ENCODE measurements around the gene ASGR1. TPM values are rescaled to one million over a fixed set of nuclear protein-coding genes. Genes with fewer than 3 reads are reported as not detected.
"Not testable (repeated sequence)": the region's sequence is repeated elsewhere in the genome, so short reads cannot be mapped to it uniquely, and the experiment has no call there.

Gene ASGR1
- total RNA-seq, 4 donors from 2014 or later = 0.54 to 1.2 TPM; not detected in 2

GRCh38 chr17:7132511-7133094 lies 46.6 kb downstream of the ASGR1 start:
- no peak for ATAC-seq
- WGBS, 2 donors (ENCODE audit: low coverage in 1 of 2) = 19 to 56% methylated on average over 1 to 6 of the region's 7 CpGs
- H3K4me3 ChIP-seq = no peak overlapping the region
- H3K36me3 ChIP-seq = no peaks in the 10 kb centered on the region
- H3K9me3 ChIP-seq = no peaks in the 10 kb centered on the region
- H3K27ac ChIP-seq = peak overlapping the region in 3 of 4 donors; percentile 34 to 57 (median 43)
- peaks cover 87% of the 10 kb centered on the region for H3K27me3 ChIP-seq
- no peak for TF ChIP-seq EP300 (IDR thresholded peaks at IDR 0.05)
- TF ChIP-seq CTCF (IDR thresholded peaks at IDR 0.05) = no peak
- TF ChIP-seq POLR2A (IDR thresholded peaks at IDR 0.05) = no peak
- TF ChIP-seq POLR2AphosphoS5 (IDR thresholded peaks at IDR 0.05) = no peak
- H3K4me1 ChIP-seq = peaks cover 0 to 7% (median 0%) of the 10 kb centered on the region in 3 donors

GRCh38 chr17:7131423-7131791 lies 47.8 kb downstream of the ASGR1 start:
- peak overlapping the region in 1 of 2 donors; percentile 23 for H3K4me3 ChIP-seq
- no peaks in the 10 kb centered on the region for H3K9me3 ChIP-seq
- H3K4me1 ChIP-seq = peaks cover 0 to 7% (median 0%) of the 10 kb centered on the region in 3 donors
- peaks cover 81% of the 10 kb centered on the region for H3K27me3 ChIP-seq
- TF ChIP-seq POLR2AphosphoS5 (IDR thresholded peaks at IDR 0.05) (no peak), CTCF (IDR thresholded peaks at IDR 0.05) (no peak), POLR2A (IDR thresholded peaks at IDR 0.05) (no peak), EP300 (IDR thresholded peaks at IDR 0.05) (no peak)
- peak overlapping the region in 3 of 4 donors; percentile 11 to 42 (median 26) for H3K27ac ChIP-seq
- H3K36me3 ChIP-seq = no peaks in the 10 kb centered on the region
- WGBS, 2 donors (ENCODE audit: low coverage in 1 of 2) = 60 to 76% methylated on average over 2 to 5 of the region's 5 CpGs
- ATAC-seq = no peak

GRCh38 chr17:7130621-7131422 lies 48.3 kb downstream of the ASGR1 start:
- WGBS, 2 donors (ENCODE audit: low coverage in 1 of 2) = 29 to 34% methylated on average over 5 to 11 of the region's 11 CpGs
- Histone ChIP-seq H3K27me3 (peaks cover 75% of the 10 kb centered on the region), H3K27ac (peak overlapping the region in 3 of 4 donors; percentile 11 to 42 (median 26)), H3K4me3 (peak overlapping the region in 1 of 2 donors; percentile 23), H3K36me3 (no peaks in the 10 kb centered on the region), H3K9me3 (no peaks in the 10 kb centered on the region), H3K4me1 (peaks cover 0 to 3% (median 0%) of the 10 kb centered on the region in 3 donors)
- TF ChIP-seq POLR2A (IDR thresholded peaks at IDR 0.05) (peak in 1 of 2 donors; percentile 31), POLR2AphosphoS5 (IDR thresholded peaks at IDR 0.05) (no peak)
- peak; percentile 43 for ATAC-seq

GRCh38 chr17:7129311-7129710 lies 49.9 kb downstream of the ASGR1 start:
- Histone ChIP-seq H3K36me3 (no peaks in the 10 kb centered on the region), H3K4me1 (no peaks in the 10 kb centered on the region), H3K9me3 (no peaks in the 10 kb centered on the region), H3K27ac (no peak overlapping the region), H3K4me3 (no peak overlapping the region), H3K27me3 (peaks cover 69% of the 10 kb centered on the region)
- no peak for ATAC-seq
- TF ChIP-seq POLR2A (IDR thresholded peaks at IDR 0.05) (no peak), POLR2AphosphoS5 (IDR thresholded peaks at IDR 0.05) (no peak), EP300 (IDR thresholded peaks at IDR 0.05) (no peak), CTCF (IDR thresholded peaks at IDR 0.05) (no peak)
- WGBS, 2 donors (ENCODE audit: low coverage in 1 of 2) = 82 to 90% methylated on average over 5 to 6 of the region's 8 CpGs

GRCh38 chr17:7128160-7128559 lies 51.0 kb downstream of the ASGR1 start:
- Histone ChIP-seq H3K27ac (no peak overlapping the region), H3K27me3 (peaks cover 69% of the 10 kb centered on the region), H3K36me3 (no peaks in the 10 kb centered on the region), H3K4me1 (no peaks in the 10 kb centered on the region), H3K9me3 (no peaks in the 10 kb centered on the region), H3K4me3 (no peak overlapping the region)
- WGBS, 2 donors (ENCODE audit: low coverage in 1 of 2) = 41 to 62% methylated on average over 3 to 5 of the region's 5 CpGs
- TF ChIP-seq CTCF (IDR thresholded peaks at IDR 0.05) (no peak), POLR2A (IDR thresholded peaks at IDR 0.05) (no peak), EP300 (IDR thresholded peaks at IDR 0.05) (no peak), POLR2AphosphoS5 (IDR thresholded peaks at IDR 0.05) (no peak)
- no peak for ATAC-seq

- H3K27ac ChIP-seq, H3K9me3 ChIP-seq, H3K4me1 ChIP-seq, ATAC-seq, H3K36me3 ChIP-seq, H3K4me3 ChIP-seq: not testable (repeated sequence)
- peaks cover 65% of the 10 kb centered on the region for H3K27me3 ChIP-seq
- 92% methylated on average over 3 of the region's 5 CpGs; no CpG with 5 or more reads in 1 of the 2 donors for WGBS, 2 donors (ENCODE audit: low coverage in 1 of 2)
These were observed 51.7 kb downstream of the ASGR1 start for GRCh38 chr17:7127501-7127900.

- not testable (repeated sequence) for H3K4me1 ChIP-seq, ATAC-seq, H3K36me3 ChIP-seq, H3K9me3 ChIP-seq, H3K27ac ChIP-seq, H3K4me3 ChIP-seq
- WGBS, 2 donors (ENCODE audit: low coverage in 1 of 2) = 73 to 100% methylated on average over 2 to 8 of the region's 12 CpGs
- H3K27me3 ChIP-seq = peaks cover 56% of the 10 kb centered on the region
These were observed 52.8 kb downstream of the ASGR1 start for GRCh38 chr17:7126386-7126785.
